ENCODE measurements around the gene SGPP2.

DNA sequence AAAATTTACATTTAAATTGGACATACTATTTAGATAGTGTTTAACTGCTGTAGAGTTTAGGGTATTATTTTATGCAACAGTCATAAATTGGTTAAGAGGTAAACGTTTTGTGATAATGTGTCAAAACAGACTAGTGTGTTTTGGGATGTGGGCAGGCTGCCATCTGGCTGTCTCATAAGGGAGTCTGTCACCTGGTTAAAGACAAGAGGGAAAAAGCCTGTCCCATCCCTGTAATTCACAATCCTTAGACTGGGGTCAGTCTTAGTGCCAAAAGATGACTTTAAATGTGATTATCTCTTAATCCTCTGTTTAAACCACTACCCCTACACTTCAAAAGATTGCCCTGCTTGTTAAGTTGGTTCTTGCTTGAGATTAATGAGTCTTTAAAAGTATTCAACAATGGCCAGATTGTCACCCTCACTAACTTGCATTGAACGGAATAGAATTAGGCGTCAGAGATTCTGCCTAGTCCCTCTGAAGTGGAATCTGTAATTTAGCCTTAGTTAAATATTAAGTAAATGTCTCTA, 59.2 kb downstream of the SGPP2 start:
- TF ChIP-seq POLR2A (IDR thresholded peaks at IDR 0.05): no peak
- TF ChIP-seq, protein P1, sequence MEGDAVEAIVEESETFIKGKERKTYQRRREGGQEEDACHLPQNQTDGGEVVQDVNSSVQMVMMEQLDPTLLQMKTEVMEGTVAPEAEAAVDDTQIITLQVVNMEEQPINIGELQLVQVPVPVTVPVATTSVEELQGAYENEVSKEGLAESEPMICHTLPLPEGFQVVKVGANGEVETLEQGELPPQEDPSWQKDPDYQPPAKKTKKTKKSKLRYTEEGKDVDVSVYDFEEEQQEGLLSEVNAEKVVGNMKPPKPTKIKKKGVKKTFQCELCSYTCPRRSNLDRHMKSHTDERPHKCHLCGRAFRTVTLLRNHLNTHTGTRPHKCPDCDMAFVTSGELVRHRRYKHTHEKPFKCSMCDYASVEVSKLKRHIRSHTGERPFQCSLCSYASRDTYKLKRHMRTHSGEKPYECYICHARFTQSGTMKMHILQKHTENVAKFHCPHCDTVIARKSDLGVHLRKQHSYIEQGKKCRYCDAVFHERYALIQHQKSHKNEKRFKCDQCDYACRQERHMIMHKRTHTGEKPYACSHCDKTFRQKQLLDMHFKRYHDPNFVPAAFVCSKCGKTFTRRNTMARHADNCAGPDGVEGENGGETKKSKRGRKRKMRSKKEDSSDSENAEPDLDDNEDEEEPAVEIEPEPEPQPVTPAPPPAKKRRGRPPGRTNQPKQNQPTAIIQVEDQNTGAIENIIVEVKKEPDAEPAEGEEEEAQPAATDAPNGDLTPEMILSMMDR (IDR thresholded peaks at IDR 0.05): no peak
